ENCODE results near the gene JUN. TPM values are rescaled to one million over a fixed set of nuclear protein-coding genes. Genes with fewer than 3 reads are reported as not detected.

Gene JUN
- total and polyA plus RNA-seq, 2 of the 4 experiments (the other 2 are of a cell fraction) = 46.6 to 89.1 TPM

DNA sequence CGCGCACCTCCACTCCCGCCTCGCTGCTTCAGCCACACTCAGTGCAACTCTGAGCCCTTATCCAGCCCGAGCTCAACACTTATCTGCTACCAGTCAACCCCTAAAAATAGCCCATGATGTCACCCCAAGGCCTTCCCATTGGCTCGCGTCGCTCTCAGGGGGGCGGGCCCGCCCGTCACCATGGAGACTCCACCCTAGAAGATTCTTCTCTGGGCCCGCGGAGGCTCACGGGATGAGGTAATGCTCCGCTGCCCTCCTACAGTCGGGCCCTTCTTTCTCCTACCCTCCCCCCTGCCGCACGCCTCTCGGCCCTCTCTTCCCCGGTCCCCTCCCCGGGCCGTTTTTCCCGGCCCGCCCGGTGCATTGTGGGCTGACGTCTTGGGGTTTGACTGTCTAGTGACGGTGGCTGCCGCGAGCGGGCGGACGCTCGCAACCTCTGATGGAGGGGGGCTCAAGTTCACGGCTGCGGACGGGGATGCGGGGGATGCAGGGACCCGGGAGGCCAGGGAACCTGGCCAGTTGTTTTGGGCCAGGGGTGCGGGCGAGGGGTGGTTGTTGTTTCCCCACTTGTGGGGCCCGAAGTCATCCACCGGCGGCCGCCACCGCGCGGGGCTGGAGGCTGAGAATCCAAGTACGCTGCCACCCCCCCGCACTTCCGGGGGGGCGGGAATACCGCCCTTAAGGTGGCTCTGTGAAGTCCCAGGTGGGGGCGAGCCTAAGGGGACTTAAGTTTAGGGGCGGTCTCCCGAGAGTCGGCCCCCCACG, at the start of gene JUN (continued):
- TF ChIP-seq RAD21 (IDR thresholded peaks at IDR 0.05; ENCODE audit: low read length) (no peak; the same call in 1 of the 2 replicates), RCOR1 (IDR thresholded peaks at IDR 0.05; ENCODE audit: insufficient replicate concordance, low read length) (no peak)
- TF ChIP-seq, protein P1, sequence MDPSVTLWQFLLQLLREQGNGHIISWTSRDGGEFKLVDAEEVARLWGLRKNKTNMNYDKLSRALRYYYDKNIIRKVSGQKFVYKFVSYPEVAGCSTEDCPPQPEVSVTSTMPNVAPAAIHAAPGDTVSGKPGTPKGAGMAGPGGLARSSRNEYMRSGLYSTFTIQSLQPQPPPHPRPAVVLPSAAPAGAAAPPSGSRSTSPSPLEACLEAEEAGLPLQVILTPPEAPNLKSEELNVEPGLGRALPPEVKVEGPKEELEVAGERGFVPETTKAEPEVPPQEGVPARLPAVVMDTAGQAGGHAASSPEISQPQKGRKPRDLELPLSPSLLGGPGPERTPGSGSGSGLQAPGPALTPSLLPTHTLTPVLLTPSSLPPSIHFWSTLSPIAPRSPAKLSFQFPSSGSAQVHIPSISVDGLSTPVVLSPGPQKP (IDR thresholded peaks at IDR 0.05; ENCODE audit: borderline replicate concordance, low read depth, low read length) = no peak

DNA sequence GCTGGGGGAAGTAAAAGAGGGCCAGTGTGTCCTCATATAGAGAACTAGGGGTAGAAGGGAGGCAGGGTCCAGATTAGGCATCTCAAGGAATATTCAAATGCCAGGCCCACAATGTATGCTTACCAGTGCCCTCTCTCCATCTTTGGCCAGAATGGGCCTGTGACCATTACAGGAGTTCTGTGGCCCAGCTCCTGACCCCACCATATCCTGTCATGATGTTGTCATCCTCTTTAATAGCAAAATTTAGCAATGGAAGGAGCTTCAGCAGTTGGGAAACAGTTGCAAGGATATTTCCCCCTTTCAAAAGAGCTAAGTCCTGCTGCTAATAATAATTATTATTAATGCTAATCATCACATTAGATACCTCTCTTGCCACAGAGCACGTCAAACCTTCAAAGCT, 49.3 kb upstream of the JUN start:
- Histone ChIP-seq H4K8ac (ENCODE audit: low read depth in 2 of 2, low read length in 2 of 2) (no peak overlapping the region), H2BK20ac (ENCODE audit: low read depth, low read length) (no peak overlapping the region), H3K27ac (ENCODE audit: insufficient read depth, low read length) (no peak overlapping the region), H3K79me1 (ENCODE audit: low read depth in 1 of 2, low read length in 2 of 2) (no peaks in the 10 kb centered on the region), H3K4me2 (ENCODE audit: low read depth, low read length) (no peak overlapping the region), H3K4me1 (ENCODE audit: control insufficient read depth, insufficient read depth, low read length) (no peaks in the 10 kb centered on the region), H3K56ac (ENCODE audit: extremely low read depth, insufficient read depth, low read length) (no peak overlapping the region), H4K20me1 (ENCODE audit: insufficient read depth, low read length) (no peaks in the 10 kb centered on the region), H3K4ac (ENCODE audit: low read depth, low read length) (no peak overlapping the region), H2AK9ac (replicated peaks; ENCODE audit: low read depth, low read length, poor library complexity) (no peak overlapping the region), H3K36me3 (ENCODE audit: control insufficient read depth, insufficient read depth, low read length) (no peaks in the 10 kb centered on the region), H3K9me3 (ENCODE audit: control insufficient read depth, insufficient read depth, low read length) (peaks cover 5% of the 10 kb centered on the region), H2AFZ (replicated peaks; ENCODE audit: low read length, poor library complexity) (peak overlapping the region; percentile 27), H3K9me1 (ENCODE audit: insufficient read depth, low read length) (no peaks in the 10 kb centered on the region), H4K91ac (ENCODE audit: insufficient read depth, low read depth, low read length) (no peak overlapping the region), H2BK120ac (ENCODE audit: low read depth, low read length) (no peak overlapping the region), H3K14ac (replicated peaks; ENCODE audit: low read depth, low read length) (no peak overlapping the region), H3K18ac (ENCODE audit: low read depth, low read length) (no peak overlapping the region), H3K9ac (ENCODE audit: low read depth, low read length) (no peak overlapping the region), H2BK5ac (ENCODE audit: low read depth, low read length, poor library complexity, severe bottlenecking) (no peak overlapping the region), H3K23ac (ENCODE audit: low read depth, low read length) (no peak overlapping the region), H3K4me3 (ENCODE audit: insufficient read depth, low read depth, low read length) (no peak overlapping the region), H2AK5ac (ENCODE audit: low read depth, low read length) (no peak overlapping the region), H3K27me3 (ENCODE audit: control insufficient read depth, insufficient read depth, low read length) (no peaks in the 10 kb centered on the region), H4K5ac (ENCODE audit: low read depth, low read length) (no peak overlapping the region), H2BK15ac (ENCODE audit: low read depth, low read length) (no peak overlapping the region)
- dilution Hi-C loops (cut with HindIII; ENCODE audit: low sequenced_read_pairs, unreplicated experiment) = no loop called here
- in situ Hi-C loops (cut with MboI; ENCODE audit: low sequenced_read_pairs) = no loop called here
- CTCF ChIA-PET = no interaction called here
- intact Hi-C loops (cut with micrococcal nuclease) = no loop called here
- no TSS peak for BruUV-seq (replicated peaks)
- DNase-seq = no peak
- ATAC-seq (ENCODE audit: low read depth) = no peak
- POLR2A ChIA-PET (ENCODE audit: unreplicated experiment) = no interaction called here
- WGBS, 2 experiments (ENCODE audit: extremely low coverage in 2 of 2, insufficient read length in 1 of 2) = no CpG with 5 or more reads among the region's 1 CpG
- TF ChIP-seq RAD21 (IDR thresholded peaks at IDR 0.05; ENCODE audit: low read length) (no peak), BHLHE40 (IDR thresholded peaks at IDR 0.05; ENCODE audit: low read depth, low read length) (no peak), FOS (IDR thresholded peaks at IDR 0.05; ENCODE audit: low read depth, low read length) (no peak), MAZ (IDR thresholded peaks at IDR 0.05; ENCODE audit: borderline replicate concordance, low read depth, low read length) (no peak), CEBPB (IDR thresholded peaks at IDR 0.05; ENCODE audit: low read depth, low read length) (no peak), SMC3 (IDR thresholded peaks at IDR 0.05; ENCODE audit: low read depth, low read length) (no peak), RCOR1 (IDR thresholded peaks at IDR 0.05; ENCODE audit: insufficient replicate concordance, low read length) (no peak)
- TF ChIP-seq, protein P2, sequence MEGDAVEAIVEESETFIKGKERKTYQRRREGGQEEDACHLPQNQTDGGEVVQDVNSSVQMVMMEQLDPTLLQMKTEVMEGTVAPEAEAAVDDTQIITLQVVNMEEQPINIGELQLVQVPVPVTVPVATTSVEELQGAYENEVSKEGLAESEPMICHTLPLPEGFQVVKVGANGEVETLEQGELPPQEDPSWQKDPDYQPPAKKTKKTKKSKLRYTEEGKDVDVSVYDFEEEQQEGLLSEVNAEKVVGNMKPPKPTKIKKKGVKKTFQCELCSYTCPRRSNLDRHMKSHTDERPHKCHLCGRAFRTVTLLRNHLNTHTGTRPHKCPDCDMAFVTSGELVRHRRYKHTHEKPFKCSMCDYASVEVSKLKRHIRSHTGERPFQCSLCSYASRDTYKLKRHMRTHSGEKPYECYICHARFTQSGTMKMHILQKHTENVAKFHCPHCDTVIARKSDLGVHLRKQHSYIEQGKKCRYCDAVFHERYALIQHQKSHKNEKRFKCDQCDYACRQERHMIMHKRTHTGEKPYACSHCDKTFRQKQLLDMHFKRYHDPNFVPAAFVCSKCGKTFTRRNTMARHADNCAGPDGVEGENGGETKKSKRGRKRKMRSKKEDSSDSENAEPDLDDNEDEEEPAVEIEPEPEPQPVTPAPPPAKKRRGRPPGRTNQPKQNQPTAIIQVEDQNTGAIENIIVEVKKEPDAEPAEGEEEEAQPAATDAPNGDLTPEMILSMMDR (conservative IDR thresholded peaks at IDR 0.05; ENCODE audit: low read depth, low read length) = no peak
- TF ChIP-seq, protein P3, sequence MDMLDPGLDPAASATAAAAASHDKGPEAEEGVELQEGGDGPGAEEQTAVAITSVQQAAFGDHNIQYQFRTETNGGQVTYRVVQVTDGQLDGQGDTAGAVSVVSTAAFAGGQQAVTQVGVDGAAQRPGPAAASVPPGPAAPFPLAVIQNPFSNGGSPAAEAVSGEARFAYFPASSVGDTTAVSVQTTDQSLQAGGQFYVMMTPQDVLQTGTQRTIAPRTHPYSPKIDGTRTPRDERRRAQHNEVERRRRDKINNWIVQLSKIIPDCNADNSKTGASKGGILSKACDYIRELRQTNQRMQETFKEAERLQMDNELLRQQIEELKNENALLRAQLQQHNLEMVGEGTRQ (IDR thresholded peaks at IDR 0.05; ENCODE audit: low read depth, low read length) = no peak
- TF ChIP-seq, protein P1 (IDR thresholded peaks at IDR 0.05; ENCODE audit: borderline replicate concordance, low read depth, low read length) = no peak

Data from IMR-90 (cell line).